Adrenal gland (tissue), 12 donors: ENCODE results near the gene UBE2E2. TPM values are rescaled to one million over a fixed set of nuclear protein-coding genes. Genes with fewer than 3 reads are reported as not detected.
A peak's percentile ranks its signal among the peaks of the same experiment; 100 is the strongest.

Experiments
- DNase-seq, 7 donors: peaks; one replicate each; pipeline ENCODE4 v3.0.0-alpha.2; 2019 to 2020
- H3K27ac ChIP-seq, 5 donors: fragments of 200-600 bp; sonication (generic) in 4 of 5; 1 replicate in 3 of 5; 2 replicates in 2 of 5; pipeline versions ENCODE4 v1.5.1 to v1.8.0; 2016 to 2020; ENCODE audit warnings: mild to moderate bottlenecking in 1 of 5
- H3K27me3 ChIP-seq: fragments of 200-600 bp; 2 replicates; pipeline ENCODE4 v1.8.0; 2021
- H3K36me3 ChIP-seq, 2 donors: fragments of 200-600 bp; replicated peaks in 1 of 2; 1 replicate in 1 of 2; 2 replicates in 1 of 2; pipeline versions ENCODE4 v1.5.1 to v1.8.0; 2018 to 2022
- H3K4me1 ChIP-seq, 2 donors: fragments of 200-600 bp; replicated peaks in 1 of 2; 1 replicate in 1 of 2; 2 replicates in 1 of 2; pipeline versions ENCODE4 v1.5.1 to v1.8.0; 2018 to 2021
- H3K4me3 ChIP-seq, 4 donors: fragments of 200-600 bp; sonication (generic) in 3 of 4; one replicate each; pipeline ENCODE4 v1.5.1; 2016 to 2018
- H3K9me3 ChIP-seq, 3 donors: fragments of 200-600 bp; sonication (generic) in 1 of 3; replicated peaks in 1 of 3; 1 replicate in 2 of 3; 2 replicates in 1 of 3; pipeline versions ENCODE4 v1.5.1 to v1.8.0; 2016 to 2021
- CTCF ChIP-seq, 6 experiments: fragments of 450-650 bp in 4 of 6; fragments of 200-600 bp in 2 of 6; sonication (generic) in 1 of 6; IDR thresholded peaks; 1 replicate in 5 of 6; 2 replicates in 1 of 6; pipeline versions ENCODE4 v1.5.1 to v1.8.0; 2016 to 2021; ENCODE audit warnings: antibody characterized with exemption in 6 of 6, mild to moderate bottlenecking in 2 of 6, moderate library complexity in 1 of 6
- POLR2A ChIP-seq, 2 donors: fragments of 450-650 bp; IDR thresholded peaks; one replicate each; pipeline ENCODE4 v1.6.1; 2017; ENCODE audit warnings: antibody characterized with exemption in 2 of 2, mild to moderate bottlenecking in 2 of 2, moderate library complexity in 1 of 2
- WGBS, 4 donors: extraction: QIAGEN DNeasy Blood & Tissue Kit in 2 of 4; methylation state at CpG; one replicate each; pipeline versions ENCODE4 v1.1.5 to v1.1.7; 2013 to 2017; 5-methylcytosine and 5-hydroxymethylcytosine counted together
- intact Hi-C, 2 donors: fragments of 100-400 bp; cut with DNase I; formaldehyde crosslinking; loops; one replicate each; pipeline versions ENCODE4 v1.14.1 to v1.15.0; 2022 to 2023
- polyA plus RNA-seq, 3 donors: library from polyadenylated mRNA; stranded (reverse); fragments of 200-250 nt in 2 of 3; fragments of 350-450 nt in 1 of 3; fragmentation: Illumina TruSeq in 1 of 3; extraction: RNeasy Lipid Tissue Mini Kit (QIAGEN cat#74804) in 1 of 3; gene quantifications; one replicate each; pipeline ENCODE4 v1.2.3, GENCODE V29; 2013 to 2014
- total RNA-seq, 9 donors: library from RNA; depleted of rRNA in 4 of 9; stranded (reverse); fragments of >200 nt in 4 of 9; fragments of 120-200 nt in 1 of 9; fragmentation: NEBNext Ultra II Directional in 1 of 9; extraction: Animal tissue kit (Norgen Biotek cat#: 25700) in 1 of 9; gene quantifications; one replicate each; pipeline versions ENCODE4 v1.1.0 to v1.2.4, GENCODE V29; 2013 to 2023
- donor health status: healthy with polysubstance abuse.
- donor health status: Bipolar disorder and iron deficiency.
- donor health status: DM: yes; HTN: yes; CAD: no.
- donor health status: DM: no; HTN: no; CAD: no.
- donor health status: DM: no; HTN: no; CAD: no.
- donor health status: DM: yes; HTN: yes; CAD: no.

UBE2E2 gene
- total and polyA plus RNA-seq, 12 donors = 9.3 to 29.6 (median 20.7) TPM

- Histone ChIP-seq H3K9me3 (no peaks in the 10 kb centered on the region), H3K36me3 (no peaks in the 10 kb centered on the region), H3K27ac (no peak overlapping the region), H3K4me1 (peaks cover 0 to 26% of the 10 kb centered on the region in 2 donors), H3K27me3 (no peaks in the 10 kb centered on the region), H3K4me3 (no peak overlapping the region)
- 87 to 95% (median 93%) methylated on average over 1 of the region's 1 CpG for WGBS, 4 donors
- TF ChIP-seq POLR2A (IDR thresholded peaks at IDR 0.05) = no peak
- TF ChIP-seq CTCF (IDR thresholded peaks at IDR 0.05) = no peak
- peak in 1 of 7 donors; percentile 18 for DNase-seq
- intact Hi-C loops = no loop called here
Measured at GRCh38 chr3:23495507-23495906, 292.4 kb downstream of the UBE2E2 start.

GRCh38 chr3:23496165-23496564, 293.0 kb downstream of the UBE2E2 start:
- TF ChIP-seq CTCF (IDR thresholded peaks at IDR 0.05) = no peak
- peaks cover 0 to 26% of the 10 kb centered on the region in 2 donors for H3K4me1 ChIP-seq
- intact Hi-C loops = no loop called here
- H3K36me3 ChIP-seq = no peaks in the 10 kb centered on the region
- no peak overlapping the region for H3K4me3 ChIP-seq
- no peaks in the 10 kb centered on the region for H3K27me3 ChIP-seq
- no peak overlapping the region for H3K27ac ChIP-seq
- no peak for DNase-seq
- WGBS, 4 donors = 91 to 95% (median 94%) methylated on average over 1 of the region's 1 CpG
- no peaks in the 10 kb centered on the region for H3K9me3 ChIP-seq

- no peak overlapping the region for H3K4me3 ChIP-seq
- intact Hi-C loops = no loop called here
- H3K27ac ChIP-seq = no peak overlapping the region
- TF ChIP-seq POLR2A (IDR thresholded peaks at IDR 0.05) (no peak), CTCF (IDR thresholded peaks at IDR 0.05) (no peak)
- no peaks in the 10 kb centered on the region for H3K9me3 ChIP-seq
- WGBS, 4 donors = 91 to 97% (median 93%) methylated on average over 5 of the region's 5 CpGs
- H3K4me1 ChIP-seq = peaks cover 0 to 26% of the 10 kb centered on the region in 2 donors
- H3K36me3 ChIP-seq = no peaks in the 10 kb centered on the region
- DNase-seq = no peak
- no peaks in the 10 kb centered on the region for H3K27me3 ChIP-seq
Measured at GRCh38 chr3:23497156-23497555, 294.0 kb downstream of the UBE2E2 start.

- TF ChIP-seq CTCF (IDR thresholded peaks at IDR 0.05) (no peak), POLR2A (IDR thresholded peaks at IDR 0.05) (no peak)
- H3K9me3 ChIP-seq = no peaks in the 10 kb centered on the region
- intact Hi-C loops = no loop called here
- H3K4me3 ChIP-seq = no peak overlapping the region
- H3K27me3 ChIP-seq = no peaks in the 10 kb centered on the region
- WGBS, 4 donors = 83 to 88% (median 86%) methylated on average over 4 of the region's 4 CpGs
- no peak for DNase-seq
- no peak overlapping the region for H3K27ac ChIP-seq
- H3K36me3 ChIP-seq = no peaks in the 10 kb centered on the region
- no peaks in the 10 kb centered on the region for H3K4me1 ChIP-seq
Measured at GRCh38 chr3:23501201-23501802, 298.2 kb downstream of the UBE2E2 start.
